AG09309 (cell line): Measurements from ENCODE around the gene MS4A14.

Experiments used
- DNase-seq: peaks from one replicate; pipeline ENCODE4 v3.0.0-alpha.2; 2010; ENCODE audit warnings: low read depth
- H3K4me3 ChIP-seq: 2 replicates; pipeline ENCODE4 v1.5.1; 2011; ENCODE audit warnings: mild to moderate bottlenecking, low read depth, low read length, moderate library complexity; ENCODE audit not compliant: control insufficient read depth
- CTCF ChIP-seq: IDR thresholded peaks from 2 replicates; pipeline ENCODE4 v1.5.1; 2011; ENCODE audit warnings: mild to moderate bottlenecking, low read depth, low read length, inconsistent platforms; ENCODE audit not compliant: insufficient read depth, control insufficient read depth; ENCODE audit errors: missing control alignments

Gene MS4A14

GRCh38 chr11:60396382-60396781 lies at the start of gene MS4A14:
Gene MS4A14 (plus strand): TSS chr11:60396459. CDS start chr11:60396579, 120 bp downstream.
- no peak within 1 kb of the TSS for H3K4me3 ChIP-seq
- TF ChIP-seq CTCF = no peak
- no peak for DNase-seq

GRCh38 chr11:60347084-60347797 lies 49.0 kb upstream of the MS4A14 start:
- no peak for TF ChIP-seq CTCF
- no peak for DNase-seq

DNA sequence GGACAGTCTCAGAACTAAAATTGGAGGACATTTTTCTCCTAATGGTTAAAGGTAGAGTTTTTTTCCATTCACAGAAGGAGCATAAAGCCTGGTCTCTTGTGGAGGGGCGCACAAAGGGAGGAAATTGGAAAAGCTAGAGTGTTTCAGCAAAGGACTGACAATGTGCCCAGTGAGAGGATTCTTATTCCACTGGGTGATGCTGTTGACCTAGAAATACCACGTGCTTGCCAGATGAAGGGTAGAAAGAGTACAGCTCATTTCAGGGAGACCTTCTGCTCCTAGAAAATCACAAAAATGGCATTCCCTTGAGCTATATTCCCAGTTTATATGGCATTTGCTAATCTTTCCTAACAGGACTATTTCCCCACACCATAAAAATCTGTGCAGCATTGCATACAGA lies 48.1 kb upstream of the MS4A14 start:
- no peak for TF ChIP-seq CTCF
- no peak overlapping the region for H3K4me3 ChIP-seq
- no peak for DNase-seq

More at GRCh38 chr11:60347084-60347797, 49.0 kb upstream of the MS4A14 start:
- H3K4me3 ChIP-seq = no peak overlapping the region

DNA sequence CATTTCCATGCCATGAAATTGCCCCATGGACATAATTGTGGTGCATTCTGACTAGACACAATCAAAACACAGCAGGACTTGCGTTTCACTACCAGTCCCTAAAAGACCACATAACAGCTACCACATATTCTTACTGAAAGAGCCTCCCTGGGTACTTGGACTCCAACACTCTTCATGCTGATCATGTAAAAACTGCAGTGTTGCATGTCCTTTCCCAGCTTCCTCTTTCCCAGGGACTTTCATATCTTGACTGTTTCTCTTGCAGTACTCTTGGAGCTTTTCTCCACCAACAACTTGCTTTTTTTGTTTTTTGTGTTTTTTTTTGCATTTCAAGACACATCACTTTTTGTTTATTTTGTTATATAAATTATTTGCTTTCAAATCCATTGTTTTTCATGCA lies 46.3 kb upstream of the MS4A14 start:
- TF ChIP-seq CTCF = no peak
- no peak for DNase-seq
- no peak overlapping the region for H3K4me3 ChIP-seq

DNA sequence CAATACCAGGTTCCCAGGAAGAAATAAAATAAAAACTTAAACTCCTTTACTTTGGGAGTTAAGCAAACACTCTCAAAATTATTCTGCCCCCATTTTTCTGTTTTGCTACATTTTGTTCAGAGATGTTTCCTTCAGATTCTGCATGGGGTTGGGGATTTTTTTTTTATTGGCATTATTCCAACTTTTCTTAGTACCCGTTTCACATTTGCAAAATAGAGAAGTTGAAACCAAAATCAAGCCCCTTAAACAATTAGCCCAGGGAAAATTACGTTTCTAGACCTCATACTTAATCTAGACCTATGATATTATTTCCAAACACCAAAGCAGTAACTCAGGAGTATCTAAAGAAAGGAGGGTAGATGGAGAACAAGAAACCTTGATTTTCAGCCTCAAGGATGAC lies 38.5 kb upstream of the MS4A14 start:
- TF ChIP-seq CTCF = no peak
- H3K4me3 ChIP-seq = no peak overlapping the region
- DNase-seq = no peak

DNA sequence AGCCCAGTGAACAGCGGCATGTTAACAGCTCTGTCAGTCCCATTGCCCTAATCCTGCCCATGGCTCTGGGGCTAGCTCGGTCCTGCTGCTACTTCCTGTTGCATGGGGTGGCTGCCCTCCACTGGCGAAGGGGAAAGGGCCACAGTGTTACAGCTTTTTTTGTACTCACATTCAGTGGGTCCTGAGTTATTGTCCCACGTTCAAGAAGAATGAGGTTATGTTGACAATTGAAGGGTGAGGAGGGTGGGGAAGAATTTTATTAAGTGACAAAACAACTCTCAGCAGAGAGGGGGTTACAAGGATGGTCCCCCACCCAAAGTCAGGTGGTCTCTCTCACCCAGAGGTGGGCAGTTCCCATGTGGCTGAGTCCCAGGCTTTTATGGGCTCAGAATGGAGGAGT lies 35.6 kb upstream of the MS4A14 start:
- H3K4me3 ChIP-seq = no peak overlapping the region
- no peak for TF ChIP-seq CTCF
- no peak for DNase-seq
